Right renal cortex interstitium (tissue), 3 donors: ENCODE data around the gene USP12. TPM values are rescaled to one million over a fixed set of nuclear protein-coding genes. Genes with fewer than 3 reads are reported as not detected.

Experiments used
- polyA plus RNA-seq, 3 donors: library from polyadenylated mRNA; unstranded; fragments of 120-200 nt; gene quantifications; one replicate each; pipeline ENCODE4 v1.2.1, GENCODE V29; 2013; ENCODE audit not compliant: insufficient read length in 3 of 3

Gene USP12
- polyA plus RNA-seq, 3 donors: 32.2 to 36.9 (median 35.5) TPM

Other genes with a start within 250 kb of the USP12 start
- 1,000 to 10,000 TPM; 1,079 to 1,220 (median 1,187) TPM for gene RPL21, start 79.7 kb upstream of the USP12 start, polyA plus RNA-seq
- 10 to 100 TPM; 30.0 to 38.7 (median 36.8) TPM for gene RASL11A, start 99.0 kb upstream of the USP12 start, polyA plus RNA-seq